OCI-LY7 (cell line): ENCODE measurements around the gene CTNNAL1.

Experiments used
- CTCF ChIP-seq: fragments of 200-600 bp; sonication (generic); conservative IDR thresholded peaks from 2 replicates; pipeline ENCODE4 v1.5.1; 2014; ENCODE audit warnings: mild to moderate bottlenecking, antibody characterized with exemption, low read length, moderate library complexity, mixed read lengths
- EZH2phosphoT487 ChIP-seq: fragments of 200-600 bp; sonication (generic); IDR thresholded peaks from 2 replicates; pipeline ENCODE4 v1.6.1; 2018; ENCODE audit warnings: low read depth, borderline replicate concordance, mild to moderate bottlenecking, mixed run types, antibody characterized with exemption, low read length, moderate library complexity, mixed read lengths

GRCh38 chr9:109037946-109038715 is 24.8 kb upstream of the CTNNAL1 start:
- TF ChIP-seq CTCF (no peak), EZH2phosphoT487 (no peak)
